ENCODE data around the gene ZNF358. TPM values are rescaled to one million over a fixed set of nuclear protein-coding genes. Genes with fewer than 3 reads are reported as not detected.

Gene ZNF358
- total and polyA plus RNA-seq, 7 donors, result 29.3 to 120 (median 64.5) TPM

GRCh38 chr19:7509625-7510024 is 6.3 kb upstream of the ZNF358 start:
- peaks cover 0 to 24% (median 18%) of the 10 kb centered on the region in 4 donors for H3K4me1 ChIP-seq
- H3K4me3 ChIP-seq, result no peak overlapping the region
- WGBS, 2 donors, result 21 to 31% methylated on average over 3 of the region's 3 CpGs
- H3K36me3 ChIP-seq, result no peaks in the 10 kb centered on the region
- TF ChIP-seq EP300 (IDR thresholded peaks at IDR 0.05) (no peak), POLR2A (IDR thresholded peaks at IDR 0.05) (no peak), POLR2AphosphoS5 (IDR thresholded peaks at IDR 0.05) (no peak)
- TF ChIP-seq, protein P1, sequence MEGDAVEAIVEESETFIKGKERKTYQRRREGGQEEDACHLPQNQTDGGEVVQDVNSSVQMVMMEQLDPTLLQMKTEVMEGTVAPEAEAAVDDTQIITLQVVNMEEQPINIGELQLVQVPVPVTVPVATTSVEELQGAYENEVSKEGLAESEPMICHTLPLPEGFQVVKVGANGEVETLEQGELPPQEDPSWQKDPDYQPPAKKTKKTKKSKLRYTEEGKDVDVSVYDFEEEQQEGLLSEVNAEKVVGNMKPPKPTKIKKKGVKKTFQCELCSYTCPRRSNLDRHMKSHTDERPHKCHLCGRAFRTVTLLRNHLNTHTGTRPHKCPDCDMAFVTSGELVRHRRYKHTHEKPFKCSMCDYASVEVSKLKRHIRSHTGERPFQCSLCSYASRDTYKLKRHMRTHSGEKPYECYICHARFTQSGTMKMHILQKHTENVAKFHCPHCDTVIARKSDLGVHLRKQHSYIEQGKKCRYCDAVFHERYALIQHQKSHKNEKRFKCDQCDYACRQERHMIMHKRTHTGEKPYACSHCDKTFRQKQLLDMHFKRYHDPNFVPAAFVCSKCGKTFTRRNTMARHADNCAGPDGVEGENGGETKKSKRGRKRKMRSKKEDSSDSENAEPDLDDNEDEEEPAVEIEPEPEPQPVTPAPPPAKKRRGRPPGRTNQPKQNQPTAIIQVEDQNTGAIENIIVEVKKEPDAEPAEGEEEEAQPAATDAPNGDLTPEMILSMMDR (IDR thresholded peaks at IDR 0.05), result no peak
- intact Hi-C loops (cut with DNase I), result no loop called here
- peaks cover 0 to 2% (median 0%) of the 10 kb centered on the region in 4 donors for H3K9me3 ChIP-seq
- no peak for DNase-seq
- peaks cover 1 to 14% (median 14%) of the 10 kb centered on the region in 3 donors for H3K27me3 ChIP-seq
- H3K27ac ChIP-seq, result no peak overlapping the region

- no peak overlapping the region for H3K4me3 ChIP-seq
- WGBS, 2 donors, result 57 to 64% methylated on average over 6 of the region's 6 CpGs
- no peaks in the 10 kb centered on the region for H3K36me3 ChIP-seq
- H3K27ac ChIP-seq, result no peak overlapping the region
- peaks cover 0 to 32% (median 26%) of the 10 kb centered on the region in 4 donors for H3K4me1 ChIP-seq
- no peaks in the 10 kb centered on the region for H3K27me3 ChIP-seq
- no peak for DNase-seq
- intact Hi-C loops (cut with DNase I), result no loop called here
- TF ChIP-seq, protein P1 (IDR thresholded peaks at IDR 0.05), result no peak
- TF ChIP-seq EP300 (IDR thresholded peaks at IDR 0.05), result no peak
- no peak for TF ChIP-seq POLR2A (IDR thresholded peaks at IDR 0.05)
- no peak for TF ChIP-seq POLR2AphosphoS5 (IDR thresholded peaks at IDR 0.05)
- peaks cover 0 to 2% (median 0%) of the 10 kb centered on the region in 4 donors for H3K9me3 ChIP-seq
Measured at GRCh38 chr19:7512400-7512851, 3.5 kb upstream of the ZNF358 start.

DNA sequence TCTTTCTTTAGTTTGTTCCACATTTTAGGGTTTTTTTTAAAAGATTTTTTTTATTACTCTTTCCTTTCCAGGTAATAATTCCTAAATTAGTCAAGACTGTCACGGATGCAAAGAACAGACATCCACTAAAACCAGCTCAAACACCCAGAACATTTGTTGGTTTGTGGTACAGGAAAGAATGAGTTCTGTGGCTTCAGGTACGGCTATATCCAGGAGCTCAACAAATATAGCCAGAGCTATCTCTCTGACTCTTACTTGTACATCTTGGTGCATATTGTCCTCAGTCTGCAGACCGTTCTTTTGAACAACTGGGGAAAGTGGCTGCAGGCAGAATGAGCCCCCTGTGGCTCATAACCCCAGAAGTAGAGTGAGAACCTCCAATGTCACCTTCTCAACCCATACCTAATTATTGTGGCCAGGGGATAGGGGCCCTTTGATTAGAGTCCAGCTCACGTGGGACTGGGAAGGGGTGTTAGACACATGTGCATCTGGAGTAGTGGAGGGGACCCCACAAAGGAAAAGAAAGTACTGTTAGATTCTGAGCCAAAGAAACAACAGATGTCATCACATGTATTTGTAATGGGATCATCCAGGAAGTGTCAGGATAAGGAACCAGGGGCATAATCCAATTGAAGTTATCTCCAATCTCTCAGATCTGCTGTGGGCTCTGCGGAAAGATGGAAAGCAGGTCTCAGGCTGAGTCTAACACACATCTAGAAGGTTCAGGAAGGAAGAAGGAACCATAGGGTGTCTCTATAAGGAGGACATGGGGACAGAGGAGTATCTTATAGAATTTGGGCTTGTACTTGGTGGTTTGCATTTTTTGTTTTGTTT is 1.9 kb upstream of the ZNF358 start:
- Histone ChIP-seq H3K4me1 (peaks cover 0 to 31% (median 28%) of the 10 kb centered on the region in 4 donors), H3K27me3 (no peaks in the 10 kb centered on the region), H3K36me3 (no peaks in the 10 kb centered on the region), H3K4me3 (no peak overlapping the region), H3K9me3 (peaks cover 0 to 2% (median 0%) of the 10 kb centered on the region in 4 donors), H3K27ac (peak overlapping the region; percentile 83 to 96 (median 94))
- TF ChIP-seq POLR2AphosphoS5 (IDR thresholded peaks at IDR 0.05) (no peak), EP300 (IDR thresholded peaks at IDR 0.05) (no peak), POLR2A (IDR thresholded peaks at IDR 0.05) (no peak)
- TF ChIP-seq, protein P1 (IDR thresholded peaks at IDR 0.05), result no peak
- DNase-seq, result no peak
- 87 to 91% methylated on average over 5 of the region's 5 CpGs for WGBS, 2 donors
- intact Hi-C loops (cut with DNase I), result loop anchor here (2.0 kb wide), 1 partner anchor 25 kb away; the partner anchor contains the start of gene PEX11G

- WGBS, 2 donors, result 77 to 84% methylated on average over 13 of the region's 13 CpGs
- peak; percentile 92 for DNase-seq
- Histone ChIP-seq H3K27ac (peak overlapping the region; percentile 83 to 96 (median 94)), H3K4me1 (peaks cover 0 to 31% (median 28%) of the 10 kb centered on the region in 4 donors), H3K9me3 (peaks cover 0 to 2% (median 0%) of the 10 kb centered on the region in 4 donors), H3K27me3 (no peaks in the 10 kb centered on the region), H3K36me3 (peaks cover 7 to 10% (median 9%) of the 10 kb centered on the region in 4 donors), H3K4me3 (peak overlapping the region; percentile 30 to 91 (median 88))
- TF ChIP-seq EP300 (IDR thresholded peaks at IDR 0.05), result peak in 2 of 4 donors; percentile 61 to 94
- no peak for TF ChIP-seq POLR2A (IDR thresholded peaks at IDR 0.05)
- TF ChIP-seq POLR2AphosphoS5 (IDR thresholded peaks at IDR 0.05), result peak; percentile 74 to 87 (median 76)
- intact Hi-C loops (cut with DNase I), result loop anchor here (2.0 kb wide), 1 partner anchor 26 kb away; the partner anchor contains the start of gene PEX11G
Measured at GRCh38 chr19:7515110-7515644, 726 bp upstream of the ZNF358 start.

DNA sequence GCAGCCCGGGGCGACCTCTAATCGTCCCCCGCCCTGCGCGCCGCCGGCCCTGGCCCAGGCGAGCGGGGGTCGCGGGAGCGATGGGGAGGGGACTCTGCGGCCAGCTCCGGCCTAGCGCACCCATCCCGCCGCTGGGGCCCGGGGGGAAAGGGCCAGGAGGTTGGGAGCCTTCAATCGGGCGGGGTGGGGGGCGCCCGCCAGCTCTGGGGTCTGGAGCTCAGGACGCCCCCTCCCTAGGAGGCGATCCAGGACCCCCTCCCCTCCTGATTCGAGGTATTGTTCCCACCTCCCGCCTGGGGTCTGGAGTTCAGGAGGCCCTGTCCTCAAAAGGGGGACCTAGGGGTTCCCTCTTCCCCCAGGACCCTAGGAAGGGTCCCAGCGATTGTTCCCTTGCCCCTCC is 430 bp downstream of the ZNF358 start:
- peaks cover 0 to 31% (median 28%) of the 10 kb centered on the region in 4 donors for H3K4me1 ChIP-seq
- peaks cover 8 to 18% (median 9%) of the 10 kb centered on the region in 4 donors for H3K36me3 ChIP-seq
- no peaks in the 10 kb centered on the region for H3K27me3 ChIP-seq
- DNase-seq, result peak; percentile 69
- intact Hi-C loops (cut with DNase I), result no loop called here
- H3K4me3 ChIP-seq, result peak overlapping the region; percentile 84 to 91 (median 88)
- TF ChIP-seq, protein P1 (IDR thresholded peaks at IDR 0.05), result no peak
- TF ChIP-seq POLR2AphosphoS5 (IDR thresholded peaks at IDR 0.05) (no peak), POLR2A (IDR thresholded peaks at IDR 0.05) (no peak), EP300 (IDR thresholded peaks at IDR 0.05) (no peak)
- WGBS, 2 donors, result 3 to 4% methylated on average over 28 of the region's 28 CpGs
- peak overlapping the region; percentile 85 to 96 (median 94) for H3K27ac ChIP-seq
- no peaks in the 10 kb centered on the region for H3K9me3 ChIP-seq

Data from sigmoid colon (tissue), 7 donors.